Raji (cell line): ENCODE results near the gene ZNF606.

Experiments
- POLR2A ChIP-seq: IDR thresholded peaks from 2 replicates; pipeline ENCODE4 v1.6.1; 2011; ENCODE audit warnings: low read depth, low read length, control low read depth; ENCODE audit not compliant: insufficient read depth

Gene ZNF606

GRCh38 chr19:58002384-58003173, at the start of gene ZNF606:
ZNF606 (minus strand) TSS chr19:58002820; CDS start chr19:58001319, 1,501 bp downstream.
- TF ChIP-seq POLR2A: no peak

GRCh38 chr19:58052256-58052655, 49.6 kb upstream of the ZNF606 start:
- TF ChIP-seq POLR2A: no peak

GRCh38 chr19:58047672-58048071, 45.1 kb upstream of the ZNF606 start:
- TF ChIP-seq POLR2A: no peak

- TF ChIP-seq POLR2A: no peak
Observed at GRCh38 chr19:58046856-58047255, 44.2 kb upstream of the ZNF606 start.

GRCh38 chr19:58045411-58046050, 42.9 kb upstream of the ZNF606 start:
- no peak for TF ChIP-seq POLR2A

GRCh38 chr19:58044886-58045285, 42.3 kb upstream of the ZNF606 start:
- no peak for TF ChIP-seq POLR2A

GRCh38 chr19:58044391-58044790, 41.8 kb upstream of the ZNF606 start:
- TF ChIP-seq POLR2A: no peak

- no peak for TF ChIP-seq POLR2A
Observed at GRCh38 chr19:58042495-58043340, 40.1 kb upstream of the ZNF606 start.

GRCh38 chr19:58040751-58041525, 38.3 kb upstream of the ZNF606 start:
- no peak for TF ChIP-seq POLR2A

GRCh38 chr19:58038688-58039204, 36.1 kb upstream of the ZNF606 start:
- TF ChIP-seq POLR2A: no peak

- TF ChIP-seq POLR2A: no peak
Observed at GRCh38 chr19:58037927-58038687, 35.5 kb upstream of the ZNF606 start.

GRCh38 chr19:58035863-58036262, 33.2 kb upstream of the ZNF606 start:
- TF ChIP-seq POLR2A: no peak

GRCh38 chr19:58034477-58034793, 31.8 kb upstream of the ZNF606 start:
- no peak for TF ChIP-seq POLR2A

GRCh38 chr19:58033741-58034476, 31.3 kb upstream of the ZNF606 start, which contains the start of gene ZSCAN1:
ZSCAN1 (plus strand) TSS chr19:58034025; CDS start chr19:58037837, 3,812 bp downstream.
- no peak for TF ChIP-seq POLR2A

GRCh38 chr19:58024661-58025060, 22.0 kb upstream of the ZNF606 start:
- no peak for TF ChIP-seq POLR2A
